GM12872 (cell line): ENCODE data around the gene CLTA.

Experiments
- TF ChIP-seq, protein P1 (sequence below): IDR thresholded peaks from 3 replicates; pipeline ENCODE4 v1.5.1; 2011; ENCODE audit warnings: low read depth, mild to moderate bottlenecking, low read length, moderate library complexity; ENCODE audit not compliant: insufficient read depth

CLTA gene

DNA sequence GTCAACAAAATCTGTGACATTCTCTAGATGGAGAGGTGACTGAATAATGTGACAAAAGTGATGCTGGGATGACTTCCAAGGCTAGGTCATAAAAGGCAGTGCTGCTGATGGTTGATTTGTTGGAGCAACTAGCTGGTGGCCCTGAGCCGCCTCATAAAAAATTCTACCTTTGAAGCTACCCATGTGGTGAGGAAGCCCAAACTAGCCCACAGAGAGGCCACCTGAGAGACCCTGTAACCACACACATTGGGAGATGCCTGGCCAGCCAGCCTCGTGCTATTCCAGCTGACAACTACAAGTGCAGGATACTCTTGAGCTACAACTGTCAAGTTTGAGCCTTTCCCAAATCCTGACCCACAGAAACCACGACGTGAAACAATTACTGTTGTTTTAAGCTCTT lies 22.7 kb downstream of the CLTA start:
- TF ChIP-seq, protein P1, sequence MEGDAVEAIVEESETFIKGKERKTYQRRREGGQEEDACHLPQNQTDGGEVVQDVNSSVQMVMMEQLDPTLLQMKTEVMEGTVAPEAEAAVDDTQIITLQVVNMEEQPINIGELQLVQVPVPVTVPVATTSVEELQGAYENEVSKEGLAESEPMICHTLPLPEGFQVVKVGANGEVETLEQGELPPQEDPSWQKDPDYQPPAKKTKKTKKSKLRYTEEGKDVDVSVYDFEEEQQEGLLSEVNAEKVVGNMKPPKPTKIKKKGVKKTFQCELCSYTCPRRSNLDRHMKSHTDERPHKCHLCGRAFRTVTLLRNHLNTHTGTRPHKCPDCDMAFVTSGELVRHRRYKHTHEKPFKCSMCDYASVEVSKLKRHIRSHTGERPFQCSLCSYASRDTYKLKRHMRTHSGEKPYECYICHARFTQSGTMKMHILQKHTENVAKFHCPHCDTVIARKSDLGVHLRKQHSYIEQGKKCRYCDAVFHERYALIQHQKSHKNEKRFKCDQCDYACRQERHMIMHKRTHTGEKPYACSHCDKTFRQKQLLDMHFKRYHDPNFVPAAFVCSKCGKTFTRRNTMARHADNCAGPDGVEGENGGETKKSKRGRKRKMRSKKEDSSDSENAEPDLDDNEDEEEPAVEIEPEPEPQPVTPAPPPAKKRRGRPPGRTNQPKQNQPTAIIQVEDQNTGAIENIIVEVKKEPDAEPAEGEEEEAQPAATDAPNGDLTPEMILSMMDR: no peak

DNA sequence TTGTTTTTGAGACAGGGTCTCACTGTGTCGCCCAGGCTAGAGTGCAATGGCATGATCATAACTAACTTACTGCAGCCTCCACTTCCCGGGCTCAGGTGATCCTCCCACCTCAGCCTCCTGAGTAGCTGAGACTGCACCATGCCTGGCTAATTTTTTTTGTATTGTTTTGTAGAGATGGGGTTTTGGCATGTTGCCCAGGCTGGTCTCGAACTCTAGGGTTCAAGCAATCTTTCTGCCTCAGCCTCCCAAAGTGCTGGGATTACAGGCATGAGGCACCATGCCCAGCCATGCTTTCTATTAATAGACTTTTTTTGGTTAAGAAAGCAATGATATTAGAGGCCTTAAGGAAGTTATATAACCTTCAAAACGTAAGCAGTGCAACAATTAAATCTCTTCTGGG lies 23.3 kb downstream of the CLTA start:
- TF ChIP-seq, protein P1: no peak

DNA sequence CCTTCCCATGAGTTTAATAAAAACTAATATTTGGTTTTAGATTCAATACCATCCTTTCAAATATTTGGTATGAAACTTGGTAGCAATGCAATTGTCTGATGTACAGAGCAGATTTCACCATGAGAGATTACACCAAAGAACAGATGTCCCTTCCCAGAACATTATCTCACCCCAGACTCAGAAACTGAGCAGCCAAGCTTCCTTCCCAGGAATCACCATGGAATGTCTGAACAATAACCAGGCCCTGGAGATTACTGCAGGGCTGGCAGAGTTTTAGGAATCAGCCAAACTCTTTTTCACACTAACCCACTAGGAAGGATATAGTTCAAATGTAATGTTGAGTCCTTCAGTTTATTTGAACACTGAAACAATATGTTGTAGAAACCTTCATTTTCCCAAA lies 23.9 kb downstream of the CLTA start:
- TF ChIP-seq, protein P1: no peak

DNA sequence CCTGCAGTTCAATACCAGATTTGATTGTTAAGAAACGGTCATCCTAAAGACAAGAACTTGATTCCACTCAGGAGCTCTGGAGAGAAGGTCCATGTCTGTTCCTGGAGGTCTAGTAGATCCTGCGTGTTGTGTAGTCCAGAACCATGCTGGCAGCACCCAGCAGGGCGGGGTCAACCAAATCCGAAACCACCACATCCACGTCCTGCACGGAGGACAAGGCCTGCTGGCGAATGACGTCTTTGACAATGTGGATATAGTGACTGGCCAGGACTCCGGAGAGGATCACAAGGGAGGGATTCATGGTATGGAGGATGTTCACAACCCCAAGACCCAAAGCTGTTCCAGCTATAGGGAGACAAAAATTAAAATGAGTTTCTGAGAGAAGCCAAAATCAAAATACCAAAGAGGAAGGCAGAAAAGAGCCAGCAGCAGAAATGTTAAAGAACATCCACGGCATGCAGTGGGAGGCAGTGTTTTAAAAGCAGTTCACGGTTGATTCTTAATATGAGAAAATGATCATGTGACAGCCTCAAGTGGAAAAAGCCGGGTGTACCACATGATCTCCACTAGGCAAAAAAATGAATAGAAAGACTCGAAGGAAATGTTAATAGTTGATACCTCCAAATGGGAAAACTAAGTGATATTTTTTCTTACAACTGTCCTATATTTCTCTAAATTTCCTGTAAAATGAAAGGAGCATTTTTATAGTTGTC lies 26.7 kb downstream of the CLTA start:
- TF ChIP-seq, protein P1: no peak

DNA sequence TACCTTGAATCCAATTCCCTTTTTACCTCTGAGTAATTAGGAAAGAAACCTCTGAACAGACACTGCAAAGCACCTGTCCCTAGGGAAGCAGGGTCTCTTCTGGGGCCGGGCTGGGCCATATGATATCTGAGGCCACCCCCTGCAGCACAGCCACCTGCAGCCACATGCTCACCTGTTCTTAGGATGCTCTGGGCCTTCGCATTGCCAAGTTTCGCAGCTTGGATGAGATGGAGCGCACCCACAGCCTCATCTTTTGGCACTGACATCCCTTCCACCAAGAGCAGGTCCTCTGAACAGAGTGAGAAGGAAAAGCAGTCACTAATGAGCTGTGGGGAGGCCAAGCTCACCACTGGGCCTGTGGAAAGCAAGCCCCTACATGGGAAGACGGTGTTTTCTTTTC lies 27.3 kb downstream of the CLTA start:
- TF ChIP-seq, protein P1: no peak

DNA sequence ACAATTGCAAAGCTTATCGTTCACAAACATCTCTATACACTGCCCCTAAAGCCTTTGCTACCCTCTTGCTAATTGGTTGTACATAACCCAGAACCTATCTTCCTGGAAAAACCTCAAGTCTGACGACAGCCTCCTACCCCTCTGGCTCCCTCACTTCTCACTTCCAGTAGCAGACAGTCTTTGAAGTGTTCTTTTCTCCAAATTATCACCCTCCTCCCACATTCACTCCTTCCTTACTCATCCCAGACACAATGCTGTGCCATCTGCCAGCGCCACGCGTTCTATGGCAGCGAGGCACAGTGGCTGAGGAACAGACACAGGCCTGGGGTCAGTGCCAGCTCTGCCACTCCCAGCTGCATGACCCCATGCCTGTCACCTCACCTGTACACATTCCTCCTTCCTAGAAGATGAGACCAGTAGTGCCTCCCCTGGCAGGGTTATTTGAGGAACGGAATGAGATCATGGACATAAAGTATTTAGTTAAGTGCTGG lies 27.7 kb downstream of the CLTA start:
- TF ChIP-seq, protein P1: no peak

DNA sequence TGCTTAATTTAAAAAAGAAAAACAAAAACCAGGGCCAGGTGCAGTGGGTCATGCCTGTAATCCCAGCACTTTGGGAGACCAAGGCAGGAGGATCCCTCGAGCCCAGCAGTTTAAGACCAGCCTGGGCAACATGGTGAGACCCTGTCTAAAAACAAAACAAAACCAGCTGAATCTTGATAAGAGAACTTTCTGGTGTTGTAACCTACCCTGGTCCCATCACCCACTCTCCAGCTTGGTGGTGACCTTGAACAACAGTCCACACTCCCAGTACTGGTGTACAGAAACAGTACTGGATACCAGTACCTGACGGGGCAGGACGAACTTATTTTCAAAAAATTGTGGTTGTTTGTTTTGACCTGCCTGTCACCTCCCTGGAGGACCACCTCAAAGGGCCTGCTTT lies 30.9 kb downstream of the CLTA start:
- TF ChIP-seq, protein P1: no peak
